Esophagus muscularis mucosa (tissue), 3 donors: ENCODE data around the gene PRKCH.

ENCODE experiments used
- CTCF ChIP-seq, 3 experiments: fragments of 200-600 bp in 2 of 3; fragments of 450-650 bp in 1 of 3; sonication (generic) in 2 of 3; IDR thresholded peaks; one replicate each; pipeline ENCODE4 v1.5.1; 2017 to 2019; ENCODE audit warnings: antibody characterized with exemption in 3 of 3, mild to moderate bottlenecking in 2 of 3, moderate library complexity in 1 of 3
- POLR2A ChIP-seq: fragments of 450-650 bp; IDR thresholded peaks from one replicate; pipeline ENCODE4 v1.6.1; 2017; ENCODE audit warnings: antibody characterized with exemption, moderate library complexity, mild to moderate bottlenecking, low read depth

- no peak for TF ChIP-seq CTCF (IDR thresholded peaks at IDR 0.05)
- TF ChIP-seq POLR2A, result no peak
Measured at GRCh38 chr14:61582815-61583214, 261.4 kb downstream of the PRKCH start.
